B cell (primary cell): ENCODE data around the gene HLA-DMB.

Source experiments
- CTCF ChIP-seq: fragments of 200-600 bp; IDR thresholded peaks from one replicate; pipeline ENCODE4 v1.8.0; 2022; ENCODE audit warnings: antibody characterized with exemption, mild to moderate bottlenecking
- EZH2 ChIP-seq: IDR thresholded peaks from 2 replicates; pipeline ENCODE4 v1.6.1; 2012; ENCODE audit warnings: borderline replicate concordance, low read depth, mild to moderate bottlenecking, moderate library complexity, low read length; ENCODE audit not compliant: insufficient read depth, poor library complexity, severe bottlenecking

- TF ChIP-seq CTCF (no peak), EZH2 (no peak)
Observed at GRCh38 chr6:32945953-32946352, 5.1 kb upstream of the HLA-DMB start.
